DOHH2 (cell line): ENCODE results near the gene SRBD1.

Source experiments
- H3F3A ChIP-seq: fragments of 200-600 bp; sonication (generic), shearing (Covaris generic); 2 replicates; pipeline ENCODE4 v1.6.0; 2016; ENCODE audit warnings: antibody characterized with exemption, mild to moderate bottlenecking; ENCODE audit not compliant: control insufficient read depth, insufficient read depth
- H3K27ac ChIP-seq: fragments of 200-600 bp; sonication (generic); 2 replicates; pipeline ENCODE4 v1.5.1; 2014; ENCODE audit warnings: low read depth, mild to moderate bottlenecking, low read length, moderate library complexity
- H3K27me3 ChIP-seq: fragments of 200-600 bp; sonication (generic); 2 replicates; pipeline ENCODE4 v1.6.1; 2014; ENCODE audit warnings: mild to moderate bottlenecking, low read length, mixed read lengths; ENCODE audit not compliant: control insufficient read depth
- H3K36me3 ChIP-seq: fragments of 200-600 bp; sonication (generic); 2 replicates; pipeline ENCODE4 v1.6.1; 2014; ENCODE audit warnings: mild to moderate bottlenecking, low read length, moderate library complexity, mixed read lengths; ENCODE audit not compliant: control insufficient read depth
- H3K4me1 ChIP-seq: fragments of 200-600 bp; sonication (generic); 2 replicates; pipeline ENCODE4 v1.6.1; 2014; ENCODE audit warnings: mild to moderate bottlenecking, low read length, mixed read lengths; ENCODE audit not compliant: control insufficient read depth
- H3K4me2 ChIP-seq: fragments of 200-600 bp; sonication (generic); 2 replicates; pipeline ENCODE4 v1.6.0; 2014; ENCODE audit warnings: mild to moderate bottlenecking, low read length, moderate library complexity
- H3K4me3 ChIP-seq: fragments of 200-600 bp; sonication (generic); 2 replicates; pipeline ENCODE4 v1.5.1; 2014; ENCODE audit warnings: mild to moderate bottlenecking, low read length, mixed read lengths
- H3K79me2 ChIP-seq: fragments of 200-600 bp; sonication (generic); 2 replicates; pipeline ENCODE4 v1.6.1; 2014; ENCODE audit warnings: mild to moderate bottlenecking, low read length, mixed read lengths; ENCODE audit not compliant: control insufficient read depth
- H3K9me2 ChIP-seq: fragments of 200-600 bp; sonication (generic); replicated peaks from 2 replicates; pipeline ENCODE4 v1.6.1; 2014; ENCODE audit warnings: mild to moderate bottlenecking, low read length, mixed read lengths; ENCODE audit not compliant: control insufficient read depth
- H3K9me3 ChIP-seq: fragments of 200-600 bp; sonication (generic); 2 replicates; pipeline ENCODE4 v1.6.1; 2014; ENCODE audit warnings: antibody characterized with exemption, low read length, mixed read lengths; ENCODE audit not compliant: control insufficient read depth, insufficient read depth
- H4K20me1 ChIP-seq: fragments of 200-600 bp; sonication (generic); 2 replicates; pipeline ENCODE4 v1.6.0; 2014; ENCODE audit warnings: low read depth, mild to moderate bottlenecking, antibody characterized with exemption, low read length, moderate library complexity; ENCODE audit not compliant: control insufficient read depth, insufficient read depth
- CTCF ChIP-seq: fragments of 200-600 bp; sonication (generic); IDR thresholded peaks from one replicate; pipeline ENCODE4 v1.5.1; 2014; ENCODE audit warnings: antibody characterized with exemption, mild to moderate bottlenecking, low read depth, low read length; ENCODE audit not compliant: poor library complexity, severe bottlenecking
- EZH2phosphoT487 ChIP-seq: fragments of 200-600 bp; sonication (generic); IDR thresholded peaks from 2 replicates; pipeline ENCODE4 v1.6.1; 2017; ENCODE audit warnings: borderline replicate concordance, mild to moderate bottlenecking, antibody characterized with exemption, low read length, moderate library complexity, mixed read lengths

Gene SRBD1

GRCh38 chr2:45647986-45648520 is 37.0 kb upstream of the SRBD1 start:
- Histone ChIP-seq H3K27me3 (peaks cover 39% of the 10 kb centered on the region), H3K4me2 (no peak overlapping the region), H3F3A (peaks cover 8% of the 10 kb centered on the region; the same call in 1 of the 2 replicates), H3K4me1 (peaks cover 30% of the 10 kb centered on the region), H3K27ac (no peak overlapping the region), H3K36me3 (no peaks in the 10 kb centered on the region), H3K79me2 (peaks cover 6% of the 10 kb centered on the region; the same call in 1 of the 2 replicates), H3K9me3 (no peaks in the 10 kb centered on the region), H4K20me1 (0 out of 2 replicates have a peak, but pooled peaks cover 4% of the 10 kb centered on the region), H3K9me2 (no peaks in the 10 kb centered on the region), H3K4me3 (no peak overlapping the region)
- TF ChIP-seq CTCF (no peak), EZH2phosphoT487 (no peak)

- Histone ChIP-seq H3K27ac (no peak overlapping the region), H3K9me2 (no peaks in the 10 kb centered on the region), H3K27me3 (peaks cover 39% of the 10 kb centered on the region), H3K79me2 (peaks cover under 1% of the 10 kb centered on the region; the same call in 1 of the 2 replicates), H4K20me1 (0 out of 2 replicates have a peak, but pooled peaks cover 4% of the 10 kb centered on the region), H3K9me3 (no peaks in the 10 kb centered on the region), H3K4me3 (no peak overlapping the region), H3K36me3 (no peaks in the 10 kb centered on the region), H3F3A (peaks cover 5% of the 10 kb centered on the region; the same call in 1 of the 2 replicates), H3K4me1 (peaks cover 23% of the 10 kb centered on the region), H3K4me2 (no peak overlapping the region)
- TF ChIP-seq CTCF (no peak), EZH2phosphoT487 (no peak)
Measured at GRCh38 chr2:45647356-45647755, 36.3 kb upstream of the SRBD1 start.

GRCh38 chr2:45646289-45646688 is 35.2 kb upstream of the SRBD1 start:
- H3K9me2 ChIP-seq = no peaks in the 10 kb centered on the region
- no peaks in the 10 kb centered on the region for H3K36me3 ChIP-seq
- 0 out of 2 replicates have a peak, but pooled peaks cover 4% of the 10 kb centered on the region for H4K20me1 ChIP-seq
- H3K4me1 ChIP-seq = peaks cover 18% of the 10 kb centered on the region
- no peak overlapping the region for H3K27ac ChIP-seq
- H3K4me3 ChIP-seq = no peak overlapping the region
- H3K27me3 ChIP-seq = peaks cover 34% of the 10 kb centered on the region
- TF ChIP-seq EZH2phosphoT487 = no peak
- TF ChIP-seq CTCF = no peak
- H3K9me3 ChIP-seq = no peaks in the 10 kb centered on the region
- peaks cover 5% of the 10 kb centered on the region; the same call in 1 of the 2 replicates for H3F3A ChIP-seq
- H3K4me2 ChIP-seq = no peak overlapping the region
- no peaks in the 10 kb centered on the region for H3K79me2 ChIP-seq
